Inferior parietal cortex (tissue), 1 donor: ENCODE results near the gene NECTIN1.

Source experiments
- DNase-seq: peaks from one replicate; pipeline ENCODE4 v3.0.0-alpha.2; 2016; ENCODE audit errors: extremely low spot score

The NECTIN1 gene

DNA sequence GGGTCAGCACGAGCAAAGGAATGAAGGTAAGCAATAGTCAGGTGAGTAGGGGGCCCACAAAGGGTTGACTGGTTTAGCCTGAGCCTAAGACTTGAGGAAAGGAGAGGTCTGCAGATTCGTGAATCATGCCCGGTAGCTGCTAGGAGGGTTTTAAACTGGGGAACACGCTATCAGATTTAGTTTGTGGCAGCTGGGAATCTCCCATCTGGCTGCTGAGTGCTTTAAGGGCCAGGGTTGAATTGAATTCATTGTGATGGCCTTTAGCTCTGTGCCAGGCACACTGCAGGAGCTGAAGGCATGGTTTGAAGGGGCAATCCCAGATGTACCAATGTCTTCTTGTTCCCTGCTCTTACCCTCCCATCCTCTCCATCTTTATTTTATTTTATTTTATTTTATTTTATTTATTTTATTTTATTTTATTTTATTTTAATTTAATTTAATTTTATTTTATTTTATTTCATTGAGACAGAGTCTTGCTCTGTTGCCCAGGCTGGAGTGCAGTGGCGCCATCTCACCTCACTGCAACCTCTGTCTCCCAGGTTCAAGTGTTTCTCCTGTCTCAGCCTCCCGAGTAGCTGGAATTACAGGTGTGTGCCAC, 1.9 kb upstream of the NECTIN1 start:
- DNase-seq: no peak

GRCh38 chr11:119729951-119730613, 1.1 kb upstream of the NECTIN1 start:
- no peak for DNase-seq

DNA sequence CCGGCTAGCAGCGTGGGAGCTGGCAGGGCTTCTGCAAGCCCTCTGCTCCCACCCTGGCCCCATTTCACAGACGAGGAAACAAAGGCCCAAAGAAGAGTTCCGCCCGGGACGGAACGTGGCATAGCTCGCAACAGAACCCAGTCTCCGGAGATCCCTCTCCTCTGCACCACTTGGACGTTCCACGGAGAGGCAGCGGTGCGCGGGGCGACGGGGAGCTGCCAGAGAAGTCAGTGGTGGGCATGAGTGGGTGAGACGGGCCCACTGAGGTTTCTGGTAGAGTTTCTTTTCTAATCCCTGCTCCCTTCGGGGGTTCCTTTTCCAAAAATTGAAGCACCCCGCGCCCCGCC, 554 bp upstream of the NECTIN1 start:
- DNase-seq: no peak

DNA sequence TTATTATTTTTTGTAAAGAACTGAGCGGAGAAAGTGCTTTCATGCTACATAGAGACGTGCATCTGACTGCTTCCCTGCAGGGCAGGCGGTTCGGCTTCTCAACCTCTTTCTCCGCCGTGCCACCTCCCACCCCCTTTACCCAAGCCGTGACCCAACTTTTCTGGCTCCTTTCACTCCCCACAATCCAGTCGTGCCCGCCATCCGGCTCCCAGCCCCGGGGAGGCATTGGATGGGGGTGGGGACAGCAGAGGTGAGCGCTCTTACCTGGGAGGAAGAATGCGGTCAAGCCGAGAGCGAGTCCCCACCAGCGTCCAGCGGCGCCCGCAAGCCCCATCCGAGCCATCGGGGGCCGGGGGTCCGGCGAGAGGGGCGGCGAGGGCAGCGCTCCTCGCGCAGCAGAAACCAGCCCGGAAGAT, 781 bp downstream of the NECTIN1 start:
- DNase-seq: no peak

- no peak for DNase-seq
Measured at GRCh38 chr11:119727523-119728151, 1.4 kb downstream of the NECTIN1 start.

DNA sequence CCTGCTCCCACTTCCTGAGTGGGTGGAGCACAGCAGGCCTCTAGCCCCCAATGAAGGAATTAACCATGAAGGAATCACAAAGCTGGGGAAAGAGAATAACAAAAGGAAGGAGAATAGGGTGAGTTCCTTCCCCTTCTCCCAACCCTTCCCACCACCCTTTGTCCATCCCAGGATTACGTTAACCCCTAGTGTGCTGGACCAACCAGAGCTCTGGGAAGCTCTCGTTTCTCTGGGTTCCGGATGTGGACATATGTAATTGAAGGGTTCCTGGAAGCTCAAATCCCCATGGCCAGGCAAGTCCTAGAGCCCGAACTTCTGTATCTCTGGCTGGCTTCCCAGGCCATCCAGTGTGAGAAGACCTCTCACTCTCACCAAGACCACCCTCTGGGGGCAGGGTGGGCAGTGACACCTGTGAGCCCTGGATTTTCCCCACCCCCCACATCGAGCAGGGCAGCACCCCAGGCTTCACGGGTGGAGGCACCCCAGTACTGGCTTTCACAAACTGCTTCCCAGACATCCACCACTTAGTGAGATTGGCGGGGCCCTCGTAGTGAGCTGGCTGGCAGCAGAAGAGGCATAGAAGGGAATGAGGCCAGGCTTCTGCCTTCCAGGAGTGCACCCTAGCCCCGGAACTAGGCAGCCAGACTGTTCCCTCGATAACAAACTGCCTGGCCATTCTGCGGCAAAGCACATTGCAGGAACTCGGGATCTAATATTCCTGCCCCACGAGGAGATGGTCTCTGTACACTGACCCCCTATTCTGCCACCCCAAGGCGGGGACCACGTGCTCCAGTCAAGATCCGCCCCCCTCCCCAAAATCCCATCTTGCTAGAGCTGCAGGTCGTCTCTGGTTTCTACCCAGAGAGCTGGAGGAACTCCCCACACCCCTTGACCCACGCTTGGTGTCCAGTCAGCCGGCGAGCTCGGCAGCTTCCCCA, 2.1 kb downstream of the NECTIN1 start:
- DNase-seq: no peak

- no peak for DNase-seq
Measured at GRCh38 chr11:119726150-119726553, 2.8 kb downstream of the NECTIN1 start.

GRCh38 chr11:119724956-119725355, 4.0 kb downstream of the NECTIN1 start:
- DNase-seq: no peak

- DNase-seq: no peak
Measured at GRCh38 chr11:119723952-119724325, 5.1 kb downstream of the NECTIN1 start.

DNA sequence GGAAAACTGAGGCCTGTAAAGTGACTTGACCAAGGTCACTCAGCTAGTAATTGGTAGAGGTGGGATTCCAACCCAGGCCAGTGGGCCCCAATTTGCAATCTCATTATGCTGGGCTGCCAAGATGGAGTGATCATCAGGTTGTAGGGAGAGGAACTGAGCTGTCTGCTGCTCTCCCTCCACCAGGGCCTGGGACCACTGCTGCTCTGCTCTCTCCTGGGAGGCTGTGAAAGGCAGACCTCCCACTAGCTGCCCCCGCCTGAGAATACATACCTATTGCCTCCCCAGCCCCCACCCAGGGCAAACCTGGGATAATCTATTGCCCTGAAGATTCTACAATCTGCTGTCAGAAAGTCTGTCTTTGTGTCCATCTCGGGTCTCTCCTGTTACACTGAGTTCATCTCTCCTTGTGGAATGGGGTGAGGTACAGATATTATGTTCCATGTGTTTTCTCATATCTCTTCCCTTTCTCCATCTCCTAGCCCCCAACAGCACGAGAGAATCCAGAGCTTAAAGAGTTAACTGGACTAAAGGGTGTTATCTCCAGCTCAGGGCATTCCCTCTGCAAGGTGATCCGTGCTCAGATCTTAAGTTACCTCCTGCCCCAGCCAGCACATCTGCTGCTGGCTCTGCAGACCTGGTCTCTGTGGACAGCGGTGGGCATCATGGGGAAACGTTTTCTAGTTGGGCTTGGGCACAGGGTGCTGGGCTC, 5.6 kb downstream of the NECTIN1 start:
- no peak for DNase-seq

- no peak for DNase-seq
Measured at GRCh38 chr11:119722281-119722794, 6.7 kb downstream of the NECTIN1 start.

GRCh38 chr11:119721129-119722120, 7.6 kb downstream of the NECTIN1 start:
- no peak for DNase-seq

DNA sequence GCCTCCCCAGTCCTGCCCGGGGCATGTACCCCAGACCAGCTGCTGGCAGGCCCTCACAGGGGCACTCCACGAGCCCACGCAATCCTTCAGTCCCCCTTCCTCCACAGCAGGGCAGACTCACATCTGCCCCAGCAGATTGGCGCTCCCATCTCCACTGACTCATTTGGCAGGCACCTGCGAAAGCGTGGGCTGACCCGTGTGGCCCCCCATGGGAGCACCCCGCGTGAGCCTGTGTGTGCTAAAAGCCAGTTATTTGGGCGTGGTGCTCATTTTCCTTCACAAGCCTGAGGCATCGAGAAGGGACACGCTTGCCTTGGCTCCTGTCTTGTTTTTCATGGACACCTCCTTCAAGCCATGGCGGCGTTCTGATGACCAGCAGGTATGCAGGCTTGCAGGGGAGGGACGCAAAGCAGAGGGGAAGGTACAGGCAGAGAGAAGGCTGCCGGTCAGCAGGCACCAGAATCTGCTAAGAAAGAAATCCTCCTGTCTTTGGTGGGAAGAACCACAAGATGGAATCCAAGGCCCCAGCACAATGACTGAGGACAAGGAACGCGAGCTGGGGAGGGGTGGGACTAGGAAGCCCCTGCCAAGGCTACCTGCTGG, 8.6 kb downstream of the NECTIN1 start:
- DNase-seq: no peak

DNA sequence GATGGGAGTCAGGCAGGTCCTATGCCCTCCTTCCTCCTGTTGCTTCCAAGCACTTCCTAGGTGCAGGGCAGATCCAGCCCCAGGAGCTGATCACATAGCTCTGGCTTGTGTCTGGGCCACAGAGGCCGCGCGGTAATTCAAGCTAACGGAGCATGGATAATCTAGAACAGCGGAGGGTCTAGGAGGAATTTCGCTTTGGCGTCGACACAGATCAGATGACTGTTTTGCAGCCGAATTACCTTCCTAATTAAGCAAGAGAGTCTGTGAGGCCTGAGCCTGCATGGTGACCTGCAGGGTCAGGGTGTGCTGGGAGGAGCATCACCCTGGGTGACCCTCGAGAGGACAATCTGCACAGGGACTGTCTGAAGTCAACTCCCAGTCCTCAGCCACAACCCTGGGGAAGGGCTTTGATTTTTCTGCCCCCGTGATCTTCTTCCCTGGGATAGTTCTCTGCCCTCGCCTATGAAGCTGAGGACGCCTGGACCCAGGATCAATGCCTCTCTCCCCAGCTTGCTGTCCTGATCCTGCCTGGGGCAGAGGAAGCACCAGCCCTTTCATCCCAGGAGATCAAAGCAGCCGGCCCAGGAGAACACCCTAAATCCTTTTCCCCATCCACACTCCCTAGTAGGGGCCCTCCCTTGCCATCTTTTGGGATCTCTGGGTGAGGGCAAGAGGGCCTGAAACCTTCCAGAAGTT, 11.0 kb downstream of the NECTIN1 start:
- DNase-seq: no peak

DNA sequence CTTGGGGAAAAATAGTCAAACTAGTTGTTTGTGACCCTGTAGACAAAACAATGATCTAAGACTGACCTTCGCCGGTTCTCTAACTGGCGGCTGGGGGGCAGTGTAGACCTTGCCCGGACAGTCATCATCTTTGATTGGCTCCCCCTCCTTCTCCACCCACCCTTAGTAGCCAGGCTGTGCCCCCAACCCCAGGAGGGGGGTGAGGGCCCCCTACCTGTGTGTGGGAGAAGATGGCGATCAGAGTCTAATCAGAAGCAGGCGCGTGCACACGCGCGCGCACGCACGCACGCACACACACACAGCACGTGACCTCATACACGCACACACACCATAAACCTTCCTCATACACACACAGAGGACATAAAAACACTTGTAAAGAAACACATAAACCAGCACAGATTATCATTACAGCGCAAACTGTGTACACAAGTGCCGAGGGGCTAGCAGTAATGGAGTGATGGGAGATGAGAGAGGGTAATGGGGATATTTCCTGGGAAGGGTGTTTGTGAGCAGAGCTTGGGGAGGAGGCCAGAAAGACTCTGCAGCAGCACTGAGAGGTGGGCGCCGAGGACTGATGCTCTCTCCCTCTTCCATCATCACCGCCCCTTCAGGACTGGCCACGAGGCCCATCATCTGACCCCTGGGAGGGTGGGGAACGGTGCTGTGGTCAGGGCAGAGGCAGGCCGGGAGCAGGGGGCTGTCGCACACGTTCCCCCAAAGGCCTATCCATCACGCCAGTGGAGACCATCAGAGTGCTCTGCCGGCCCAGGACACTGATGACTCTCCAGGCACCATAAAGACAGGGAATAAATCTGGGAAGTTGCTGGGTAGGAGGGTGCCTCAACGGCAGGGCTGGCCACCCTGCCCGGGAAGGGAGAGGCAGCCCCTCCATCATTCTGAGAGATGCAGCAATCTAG, 12.2 kb downstream of the NECTIN1 start:
- DNase-seq: no peak

DNA sequence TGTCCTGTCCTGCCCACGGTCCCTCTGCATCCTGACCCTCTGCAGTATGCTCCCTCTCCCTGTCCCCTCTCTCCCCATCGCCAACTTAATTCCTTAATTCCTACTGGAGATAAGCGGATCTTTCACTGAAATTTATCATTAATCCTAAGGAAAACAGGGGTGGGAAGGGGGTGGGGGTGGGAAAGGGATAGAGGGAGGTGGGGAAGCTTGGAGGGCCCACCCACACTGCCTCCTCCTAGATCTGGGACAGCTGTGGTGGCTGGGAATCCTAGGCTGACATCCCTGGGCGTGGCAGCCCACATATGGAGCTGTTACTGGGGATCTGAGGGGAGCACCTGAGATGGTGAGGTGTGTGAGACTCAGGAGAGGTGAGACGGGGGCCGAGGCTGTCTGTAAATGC, 14.4 kb downstream of the NECTIN1 start:
- DNase-seq: no peak

- DNase-seq: no peak
Measured at GRCh38 chr11:119714189-119714588, 14.8 kb downstream of the NECTIN1 start.

DNA sequence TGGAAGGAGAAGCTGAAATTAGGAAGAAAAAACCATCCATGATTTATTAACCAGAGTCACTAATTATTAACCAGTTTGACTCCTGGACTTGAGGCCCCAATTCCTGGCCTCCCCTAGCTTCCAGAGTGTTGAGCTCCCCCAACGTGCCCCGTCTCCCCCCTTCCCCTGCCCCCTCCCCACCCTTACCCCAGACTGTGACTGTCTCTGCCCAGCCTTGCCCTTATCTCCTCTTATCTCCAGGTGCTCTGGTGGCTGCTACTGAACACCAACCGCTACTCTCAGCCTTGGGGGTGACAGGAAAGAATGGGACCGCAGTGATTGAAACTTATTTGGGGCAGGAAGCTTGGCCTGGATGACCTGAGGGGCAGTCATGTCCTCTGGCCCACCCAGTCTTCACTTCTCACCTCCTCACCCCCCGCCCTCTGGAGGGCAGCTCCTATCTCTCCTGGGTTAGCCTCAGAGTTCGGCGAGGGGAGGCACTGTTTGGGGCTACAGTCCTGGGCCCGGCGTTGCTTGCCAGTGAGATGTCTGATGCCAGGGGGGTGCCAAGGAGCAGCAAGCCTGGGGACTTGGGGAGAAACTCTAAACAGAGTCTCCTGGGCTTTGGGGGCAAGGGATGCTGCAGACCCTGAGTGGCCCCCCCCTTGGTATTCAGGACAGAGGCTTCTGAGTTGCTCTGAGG, 15.5 kb downstream of the NECTIN1 start:
- no peak for DNase-seq
